ENCODE measurements around the gene UBAP2.

Gene UBAP2

GRCh38 chr9:34048727-34049629, at the start of gene UBAP2:
TSS of gene UBAP2 (minus strand) at chr9:34048887. CDS start at chr9:34017148, 31,739 bp downstream.
- H3K36me3 ChIP-seq, result peaks cover 15% of the 10 kb centered on the region; the same call in 1 of the 2 replicates
- TF ChIP-seq, protein P1, sequence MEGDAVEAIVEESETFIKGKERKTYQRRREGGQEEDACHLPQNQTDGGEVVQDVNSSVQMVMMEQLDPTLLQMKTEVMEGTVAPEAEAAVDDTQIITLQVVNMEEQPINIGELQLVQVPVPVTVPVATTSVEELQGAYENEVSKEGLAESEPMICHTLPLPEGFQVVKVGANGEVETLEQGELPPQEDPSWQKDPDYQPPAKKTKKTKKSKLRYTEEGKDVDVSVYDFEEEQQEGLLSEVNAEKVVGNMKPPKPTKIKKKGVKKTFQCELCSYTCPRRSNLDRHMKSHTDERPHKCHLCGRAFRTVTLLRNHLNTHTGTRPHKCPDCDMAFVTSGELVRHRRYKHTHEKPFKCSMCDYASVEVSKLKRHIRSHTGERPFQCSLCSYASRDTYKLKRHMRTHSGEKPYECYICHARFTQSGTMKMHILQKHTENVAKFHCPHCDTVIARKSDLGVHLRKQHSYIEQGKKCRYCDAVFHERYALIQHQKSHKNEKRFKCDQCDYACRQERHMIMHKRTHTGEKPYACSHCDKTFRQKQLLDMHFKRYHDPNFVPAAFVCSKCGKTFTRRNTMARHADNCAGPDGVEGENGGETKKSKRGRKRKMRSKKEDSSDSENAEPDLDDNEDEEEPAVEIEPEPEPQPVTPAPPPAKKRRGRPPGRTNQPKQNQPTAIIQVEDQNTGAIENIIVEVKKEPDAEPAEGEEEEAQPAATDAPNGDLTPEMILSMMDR (IDR thresholded peaks at IDR 0.05; ENCODE audit: low read depth, low read length), result peak; percentile 1; the same call in 1 of the 2 replicates
- H3K9me3 ChIP-seq (ENCODE audit: severe bottlenecking), result peaks cover 3% of the 10 kb centered on the region
- peak within 1 kb of the TSS; percentile 99 for H3K27ac ChIP-seq
- H3K27me3 ChIP-seq (ENCODE audit: insufficient read depth, low read depth, severe bottlenecking), result no peaks in the 10 kb centered on the region
- H3K4me3 ChIP-seq (ENCODE audit: low read depth, low read length), result peak within 1 kb of the TSS; percentile 82
- DNase-seq, result peak; percentile 97

DNA sequence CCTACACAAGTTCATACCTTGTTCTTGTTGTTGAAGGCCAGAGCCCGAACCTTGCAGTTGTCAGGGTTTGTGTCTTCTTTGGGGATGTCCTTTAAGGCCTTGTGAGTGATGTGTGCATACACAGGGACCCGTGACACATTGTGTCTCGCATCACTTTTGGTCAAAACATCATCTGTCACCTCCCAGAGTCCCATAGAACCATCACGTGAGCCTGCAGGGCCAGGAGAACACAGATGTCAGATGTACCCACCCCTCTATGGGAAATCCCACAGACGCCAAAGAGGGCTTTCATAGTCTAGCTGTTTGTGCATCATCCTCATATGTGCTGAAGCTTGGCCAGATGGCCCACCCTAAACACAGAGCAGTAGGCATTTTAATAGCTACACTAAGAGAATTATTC, 49.6 kb upstream of the UBAP2 start:
- Histone ChIP-seq H3K4me3 (ENCODE audit: low read depth, low read length) (no peak overlapping the region), H3K9me3 (ENCODE audit: severe bottlenecking) (no peaks in the 10 kb centered on the region), H3K27me3 (ENCODE audit: insufficient read depth, low read depth, severe bottlenecking) (no peaks in the 10 kb centered on the region), H3K36me3 (peaks cover 69% of the 10 kb centered on the region), H3K27ac (no peak overlapping the region)
- no peak for DNase-seq
- TF ChIP-seq, protein P1 (IDR thresholded peaks at IDR 0.05; ENCODE audit: low read depth, low read length), result no peak

GRCh38 chr9:34097865-34098264, 49.2 kb upstream of the UBAP2 start:
- Histone ChIP-seq H3K27me3 (ENCODE audit: insufficient read depth, low read depth, severe bottlenecking) (no peaks in the 10 kb centered on the region), H3K27ac (no peak overlapping the region), H3K9me3 (ENCODE audit: severe bottlenecking) (no peaks in the 10 kb centered on the region), H3K36me3 (peaks cover 73% of the 10 kb centered on the region), H3K4me3 (ENCODE audit: low read depth, low read length) (no peak overlapping the region)
- TF ChIP-seq, protein P1 (IDR thresholded peaks at IDR 0.05; ENCODE audit: low read depth, low read length), result no peak
- DNase-seq, result no peak

DNA sequence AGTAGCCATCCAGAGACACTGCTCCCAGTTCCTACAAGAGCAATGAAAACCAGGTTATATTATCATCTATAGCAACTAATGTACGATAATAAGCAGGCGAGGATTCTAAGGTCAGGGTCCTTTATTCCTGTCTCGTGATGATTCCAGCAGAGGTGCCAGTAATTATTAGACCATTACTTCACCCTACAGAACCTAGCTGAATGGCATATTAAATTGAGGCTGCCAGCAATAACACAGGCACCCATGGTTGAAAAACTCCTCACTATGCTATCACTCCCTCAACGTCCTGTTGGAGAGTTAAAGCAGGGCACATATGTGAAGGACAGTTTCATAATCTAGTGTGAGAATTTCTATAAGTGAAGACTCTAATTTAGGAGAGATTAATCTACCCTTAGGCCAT, 48.1 kb upstream of the UBAP2 start:
- Histone ChIP-seq H3K36me3 (peaks cover 74% of the 10 kb centered on the region), H3K27me3 (ENCODE audit: insufficient read depth, low read depth, severe bottlenecking) (no peaks in the 10 kb centered on the region), H3K9me3 (ENCODE audit: severe bottlenecking) (no peaks in the 10 kb centered on the region), H3K4me3 (ENCODE audit: low read depth, low read length) (no peak overlapping the region), H3K27ac (no peak overlapping the region)
- no peak for DNase-seq
- TF ChIP-seq, protein P1 (IDR thresholded peaks at IDR 0.05; ENCODE audit: low read depth, low read length), result no peak

DNA sequence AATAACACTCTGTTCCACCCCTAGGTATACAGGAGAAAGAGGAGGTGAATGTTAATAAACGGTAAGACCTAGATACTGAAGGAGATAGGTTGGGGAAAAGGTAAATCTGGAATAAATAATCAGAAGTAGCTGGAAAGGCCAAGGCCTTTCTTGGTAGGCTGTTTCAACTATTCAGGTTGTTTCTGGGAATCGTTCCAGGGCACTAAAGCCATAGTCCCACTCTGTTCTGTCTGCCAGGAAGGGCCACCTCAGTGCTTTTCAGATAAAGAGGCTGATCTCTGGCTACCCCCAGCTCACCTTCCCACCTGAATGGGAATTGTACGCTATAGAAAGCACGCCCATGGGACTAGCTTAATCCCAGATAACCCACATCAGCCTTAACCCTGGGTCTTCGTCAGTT, 44.9 kb upstream of the UBAP2 start:
- no peak overlapping the region for H3K4me3 ChIP-seq (ENCODE audit: low read depth, low read length)
- no peaks in the 10 kb centered on the region for H3K27me3 ChIP-seq (ENCODE audit: insufficient read depth, low read depth, severe bottlenecking)
- no peak overlapping the region for H3K27ac ChIP-seq
- TF ChIP-seq, protein P1 (IDR thresholded peaks at IDR 0.05; ENCODE audit: low read depth, low read length), result no peak
- DNase-seq, result no peak
- no peaks in the 10 kb centered on the region for H3K9me3 ChIP-seq (ENCODE audit: severe bottlenecking)
- peaks cover 79% of the 10 kb centered on the region for H3K36me3 ChIP-seq
